ENCODE data around the gene MMP23B.
"Not testable (repeated sequence)": the region's sequence is repeated elsewhere in the genome, so short reads cannot be mapped to it uniquely, and the experiment has no call there.

MMP23B gene

DNA sequence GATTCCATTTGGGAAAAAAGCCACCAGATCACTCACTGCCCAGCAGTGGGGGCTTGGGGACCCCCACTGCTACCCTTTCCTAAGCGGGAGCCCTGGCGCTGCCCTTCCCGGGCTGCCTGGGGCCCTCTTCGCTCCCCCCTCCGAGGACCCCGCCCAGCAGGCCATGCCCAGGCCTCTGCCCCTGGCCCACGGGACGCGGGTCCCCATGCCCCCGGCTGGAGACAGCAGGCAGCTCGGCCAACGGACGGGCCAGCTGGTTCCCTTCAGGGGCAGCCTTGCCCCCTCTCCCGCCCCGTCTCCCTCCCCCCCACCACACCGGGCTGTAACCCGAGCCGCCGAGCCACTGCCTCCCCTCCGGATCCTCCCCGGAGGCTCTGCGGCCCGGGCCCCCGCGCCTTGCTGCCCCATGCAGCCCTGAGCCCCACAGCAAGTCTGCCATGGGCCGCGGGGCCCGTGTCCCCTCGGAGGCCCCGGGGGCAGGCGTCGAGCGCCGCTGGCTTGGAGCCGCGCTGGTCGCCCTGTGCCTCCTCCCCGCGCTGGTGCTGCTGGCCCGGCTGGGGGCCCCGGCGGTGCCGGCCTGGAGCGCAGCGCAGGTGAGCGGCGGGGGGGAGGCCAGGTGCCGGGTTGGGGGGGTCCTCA is at the start of gene MMP23B:
TSS of gene MMP23B (plus strand) at position 392 of the 639 bp plus-strand sequence. CDS start at position 438, 46 bp downstream.
- no peak for DNase-seq (ENCODE audit: low read depth, low spot score)

DNA sequence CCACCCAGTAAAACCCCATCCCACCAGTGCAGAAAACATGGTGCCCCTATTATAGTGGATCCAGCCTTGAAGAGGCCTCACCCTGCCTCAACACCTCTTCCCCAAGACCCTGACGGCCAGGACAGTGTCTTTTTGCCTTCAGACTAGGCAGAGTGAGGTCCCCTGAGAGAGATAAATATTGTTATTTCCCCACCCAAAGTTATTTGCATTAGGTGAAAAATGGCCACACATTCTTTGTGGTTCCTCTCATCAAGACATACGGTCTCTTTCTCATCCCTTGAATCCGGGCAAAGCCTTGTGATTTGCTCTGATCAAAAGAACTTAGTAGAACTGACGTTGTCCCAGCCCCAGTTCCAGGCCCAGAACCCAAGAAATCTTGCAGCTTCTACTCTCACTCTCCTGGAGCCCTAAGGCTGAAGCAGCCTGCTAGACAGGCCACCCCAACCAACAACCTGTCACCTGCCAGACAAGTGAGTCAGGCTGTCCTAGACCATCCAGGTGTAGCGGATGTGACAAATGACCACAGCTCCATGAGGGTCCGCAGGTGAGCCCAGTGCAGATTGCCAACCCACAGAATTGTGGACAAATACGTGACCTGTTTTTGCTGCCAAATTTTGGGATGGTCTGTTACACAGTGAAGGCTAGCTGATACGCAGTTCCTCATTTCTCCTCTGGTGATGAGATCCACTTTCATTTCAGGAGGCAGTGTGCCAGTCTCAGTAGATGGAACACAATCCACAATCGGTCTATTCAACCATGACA is 49.2 kb upstream of the MMP23B start:
- no peak for DNase-seq (ENCODE audit: low read depth, low spot score)

DNA sequence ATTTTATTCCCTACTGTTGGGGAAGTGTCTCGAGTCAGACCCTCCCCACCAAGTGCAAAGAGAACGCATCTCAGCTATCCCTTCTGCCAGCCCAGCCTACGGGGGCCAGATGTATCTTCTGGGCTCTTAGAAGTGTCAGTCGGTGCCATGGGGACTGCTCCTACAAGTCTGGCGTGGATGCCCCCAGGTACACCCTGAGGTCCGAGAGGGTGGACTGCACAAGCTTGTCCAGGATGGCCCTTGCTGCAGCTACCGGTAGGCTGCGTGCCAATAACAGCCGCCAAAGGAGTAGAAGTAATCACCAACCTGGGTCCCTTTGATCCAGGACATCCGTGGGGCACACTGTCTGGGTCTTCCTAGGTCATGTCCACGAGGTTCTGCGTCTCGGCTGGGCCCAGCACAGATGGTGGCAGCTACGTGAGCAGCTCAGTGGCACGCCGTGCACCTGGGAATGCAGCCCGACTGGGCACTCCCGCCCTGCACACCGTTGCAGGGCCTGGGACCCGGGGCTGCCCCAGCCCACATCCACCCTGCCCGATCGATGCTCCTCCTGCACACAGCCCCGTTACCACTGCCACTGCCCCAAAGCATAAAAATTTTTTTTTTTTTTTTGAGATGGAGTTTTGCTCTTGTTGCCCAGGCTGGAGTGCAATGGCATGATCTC is 48.5 kb upstream of the MMP23B start:
- DNase-seq (ENCODE audit: low read depth, low spot score) = no peak

DNA sequence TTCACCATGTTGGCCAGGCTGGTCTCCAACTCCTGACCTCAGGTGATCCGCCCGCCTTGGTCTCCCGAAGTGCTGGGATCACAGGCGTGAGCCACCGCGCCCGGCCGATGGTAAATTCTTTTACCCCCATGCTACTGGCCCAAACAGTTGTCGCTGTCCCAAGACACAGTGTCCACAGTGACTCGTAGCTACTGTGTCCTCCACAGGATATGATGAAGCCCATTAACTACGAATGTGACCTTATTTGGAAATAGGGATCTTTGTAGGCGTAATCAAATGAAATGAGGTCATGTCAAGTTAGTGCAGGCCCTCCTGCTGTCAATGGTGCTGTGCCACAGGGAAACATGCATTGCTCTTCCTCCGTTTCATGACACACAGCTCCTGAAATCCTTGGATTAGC is 40.5 kb upstream of the MMP23B start:
- no peak for DNase-seq (ENCODE audit: low read depth, low spot score)

DNA sequence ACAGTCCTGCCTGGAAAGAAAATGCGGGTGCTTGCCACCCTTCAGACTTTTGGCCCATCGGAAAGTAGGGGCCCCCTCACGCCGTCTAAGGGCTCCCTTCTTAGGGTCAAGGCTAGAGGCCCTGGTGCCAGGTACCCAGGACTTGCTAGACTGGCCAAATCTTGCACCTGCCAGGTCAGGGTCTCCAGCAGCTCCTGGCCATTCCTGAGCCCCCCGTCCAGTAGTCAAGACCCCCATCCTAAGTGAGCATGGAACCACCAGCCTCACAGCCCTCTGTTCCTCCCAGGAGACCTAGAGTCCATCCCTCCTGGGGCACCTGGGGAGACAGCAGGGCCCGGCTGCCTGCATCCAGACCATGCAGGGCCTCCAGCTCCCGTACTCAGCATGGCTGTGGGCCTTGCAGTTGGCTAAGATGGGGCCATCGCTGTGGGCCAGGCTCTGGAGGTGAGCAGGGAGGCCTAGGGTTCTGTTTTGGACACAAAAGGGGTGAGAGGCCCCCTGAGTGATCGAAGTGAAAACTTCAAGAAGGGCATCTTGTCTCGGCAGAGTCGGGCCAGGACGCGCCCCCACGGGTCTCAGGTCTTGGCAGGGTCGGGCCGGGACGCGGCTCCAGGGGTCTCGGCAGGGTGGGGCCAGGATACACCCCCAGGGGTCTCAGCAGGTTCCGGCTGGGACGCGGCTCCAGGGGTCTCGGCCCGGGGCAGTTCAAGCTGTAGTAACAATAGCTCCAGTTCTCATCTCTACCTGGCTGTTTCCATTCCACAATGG is 38.0 kb upstream of the MMP23B start:
- no peak for DNase-seq (ENCODE audit: low read depth, low spot score)

DNA sequence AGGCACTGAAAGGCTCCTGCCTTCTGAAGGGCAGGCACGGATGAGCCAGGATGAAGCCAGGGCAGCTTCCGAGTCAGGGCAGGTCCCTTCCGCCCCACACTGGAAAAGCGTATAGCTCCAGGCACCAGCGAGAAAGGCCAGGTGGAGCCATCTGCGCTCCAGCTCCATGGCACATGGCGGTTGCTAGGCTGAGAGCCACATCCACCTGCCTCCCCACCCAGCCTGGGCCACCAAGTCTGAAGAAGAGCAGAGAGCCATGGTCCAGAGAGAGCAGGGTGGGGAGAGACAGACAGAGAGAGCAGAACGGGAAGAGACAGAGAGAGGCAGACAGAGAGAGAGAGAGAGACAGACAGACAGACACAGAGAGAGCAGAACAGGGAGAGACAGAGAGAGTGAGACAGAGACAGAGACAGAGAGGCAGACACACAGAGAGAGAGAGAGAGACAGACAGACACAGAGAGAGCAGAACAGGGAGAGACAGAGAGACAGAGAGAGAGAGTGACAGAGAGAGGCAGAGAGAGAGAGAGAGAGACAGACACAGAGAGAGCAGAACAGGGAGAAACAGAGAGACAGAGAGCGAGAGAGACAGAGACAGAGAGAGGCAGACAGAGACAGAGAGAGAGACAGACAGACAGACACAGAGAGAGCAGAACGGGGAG is 37.2 kb upstream of the MMP23B start:
- DNase-seq (ENCODE audit: low read depth, low spot score) = no peak

DNA sequence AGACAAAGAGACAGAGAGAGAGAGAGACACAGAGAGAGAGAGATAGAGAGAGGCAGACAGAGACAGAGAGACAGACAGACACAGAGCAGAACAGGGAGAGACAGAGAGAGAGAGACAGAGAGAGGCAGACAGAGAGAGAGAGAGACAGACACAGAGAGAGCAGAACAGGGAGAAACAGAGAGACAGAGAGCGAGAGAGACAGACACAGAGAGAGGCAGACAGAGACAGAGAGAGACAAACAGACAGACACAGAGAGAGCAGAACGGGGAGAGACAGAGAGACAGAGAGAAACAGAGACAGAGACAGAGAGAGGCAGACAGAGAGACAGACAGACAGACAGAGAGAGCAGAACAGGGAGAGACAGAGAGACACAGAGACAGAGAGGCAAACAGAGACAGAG is 36.6 kb upstream of the MMP23B start:
- DNase-seq (ENCODE audit: low read depth, low spot score) = not testable (repeated sequence)

DNA sequence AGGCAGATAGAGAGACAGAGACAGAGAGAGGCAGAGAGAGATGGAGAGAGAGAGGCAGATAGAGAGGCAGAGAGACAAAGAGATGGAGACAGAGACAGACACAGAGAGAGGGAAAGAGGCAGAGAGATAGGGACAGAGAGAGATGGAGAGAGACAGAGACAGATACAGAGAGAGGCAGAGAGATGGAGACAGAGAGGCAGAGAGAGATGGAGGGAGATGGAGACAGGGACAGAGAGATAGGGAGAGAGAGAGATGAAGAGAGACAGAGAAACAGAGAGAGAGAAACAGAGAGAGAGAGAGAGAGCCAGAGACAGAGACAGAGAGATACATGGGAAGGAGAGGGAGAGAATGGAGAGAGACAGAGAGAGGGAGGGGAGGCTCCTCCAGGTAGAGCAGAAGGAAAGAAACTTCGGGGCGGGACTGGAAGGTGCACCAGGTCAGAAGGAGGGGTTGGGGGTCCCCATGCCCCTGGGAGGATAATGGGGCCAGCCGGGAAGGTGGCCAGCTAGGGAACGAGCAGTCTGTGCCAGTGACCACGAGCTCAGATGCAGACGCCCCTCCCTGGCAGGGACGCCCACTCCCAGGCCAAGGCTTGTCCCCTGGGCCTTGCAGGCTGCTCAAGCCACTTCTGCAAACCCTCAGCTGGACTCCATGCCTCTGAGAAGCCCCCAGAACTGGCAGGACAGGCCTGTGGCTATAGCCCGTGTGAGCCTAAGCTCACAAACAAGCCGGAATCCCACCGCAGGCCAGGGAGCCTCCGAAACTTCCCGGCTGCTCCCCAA is 35.3 kb upstream of the MMP23B start:
- no peak for DNase-seq (ENCODE audit: low read depth, low spot score)

DNA sequence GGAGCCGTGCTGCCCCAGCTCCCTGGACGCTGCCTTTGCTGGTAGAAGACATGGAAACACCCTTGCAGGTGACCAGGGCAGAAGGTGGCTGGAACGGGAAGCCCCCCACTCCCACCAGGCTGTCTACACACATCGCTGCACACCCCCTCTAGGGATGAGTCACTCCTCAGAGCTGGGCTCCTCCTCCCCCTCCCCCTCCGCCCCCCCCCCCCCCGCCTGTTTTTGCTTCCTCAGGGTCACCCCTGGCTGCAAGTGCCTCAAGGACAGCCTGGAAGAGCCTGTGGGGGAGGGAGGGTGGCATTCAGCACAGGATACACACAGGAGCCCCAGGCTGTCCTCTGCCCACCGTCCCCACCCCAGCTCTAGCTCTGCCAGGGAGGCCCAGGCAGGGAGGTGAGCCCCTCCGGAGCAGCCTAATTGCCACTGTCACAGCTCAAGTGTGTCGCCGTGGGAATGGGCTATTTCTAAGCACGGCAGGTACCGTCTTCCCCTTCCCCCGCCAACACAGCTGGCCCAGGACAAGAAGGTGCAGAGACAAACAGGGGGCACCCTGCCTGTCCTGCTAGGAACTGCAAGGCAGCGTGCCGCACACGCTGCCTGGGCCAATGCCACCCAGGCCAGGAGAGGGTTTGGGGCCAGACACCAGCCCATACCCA is 34.6 kb upstream of the MMP23B start:
- no peak for DNase-seq (ENCODE audit: low read depth, low spot score)

DNA sequence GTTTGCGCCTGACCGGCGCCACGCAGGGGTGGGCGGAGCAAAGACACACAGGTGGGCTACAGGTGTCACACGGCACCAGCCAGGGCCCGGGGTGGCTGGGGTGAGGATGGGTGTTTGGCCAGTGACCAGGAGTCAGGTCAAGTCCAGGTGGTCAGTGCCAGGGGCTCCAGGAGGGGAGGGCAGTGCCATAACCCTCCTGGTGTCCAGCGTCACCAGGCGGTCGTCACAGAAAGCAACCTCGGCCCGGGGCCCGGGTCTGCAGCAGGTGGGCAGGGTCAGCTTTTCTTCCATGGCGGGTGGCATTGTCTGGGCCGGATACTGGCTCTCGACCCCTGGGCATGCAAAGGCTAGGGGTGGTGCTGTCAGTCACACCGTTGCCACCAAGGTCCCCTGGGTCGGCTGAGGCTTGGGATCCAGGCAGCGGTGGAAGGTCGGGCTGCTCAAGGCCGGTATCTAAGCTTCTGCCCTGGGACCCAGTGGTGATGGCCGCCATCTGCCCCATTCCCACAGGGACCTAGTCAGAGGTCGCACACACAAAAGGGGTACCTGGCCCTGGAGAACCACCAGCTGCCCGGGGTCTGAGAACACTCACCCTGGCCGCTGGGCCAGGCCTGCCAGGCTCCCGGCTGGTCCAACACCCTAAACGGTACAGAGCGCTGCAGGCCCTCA is 33.8 kb upstream of the MMP23B start:
- no peak for DNase-seq (ENCODE audit: low read depth, low spot score)

DNA sequence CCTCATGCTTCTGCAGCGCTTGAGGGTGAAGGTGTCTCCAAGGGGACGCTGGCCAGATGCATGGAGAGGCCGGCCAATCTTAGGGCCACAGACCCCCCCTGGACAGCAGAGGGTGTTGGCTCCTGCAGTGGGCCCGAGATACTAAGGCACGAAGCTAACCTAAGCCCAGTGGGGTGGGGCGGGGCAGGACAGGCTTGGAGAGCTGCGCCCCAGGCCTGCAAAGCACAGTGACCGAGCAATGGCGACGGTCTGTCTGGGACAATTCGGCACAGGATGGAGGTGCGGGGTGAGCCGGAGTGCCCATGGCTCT is 33.3 kb upstream of the MMP23B start:
- no peak for DNase-seq (ENCODE audit: low read depth, low spot score)

DNA sequence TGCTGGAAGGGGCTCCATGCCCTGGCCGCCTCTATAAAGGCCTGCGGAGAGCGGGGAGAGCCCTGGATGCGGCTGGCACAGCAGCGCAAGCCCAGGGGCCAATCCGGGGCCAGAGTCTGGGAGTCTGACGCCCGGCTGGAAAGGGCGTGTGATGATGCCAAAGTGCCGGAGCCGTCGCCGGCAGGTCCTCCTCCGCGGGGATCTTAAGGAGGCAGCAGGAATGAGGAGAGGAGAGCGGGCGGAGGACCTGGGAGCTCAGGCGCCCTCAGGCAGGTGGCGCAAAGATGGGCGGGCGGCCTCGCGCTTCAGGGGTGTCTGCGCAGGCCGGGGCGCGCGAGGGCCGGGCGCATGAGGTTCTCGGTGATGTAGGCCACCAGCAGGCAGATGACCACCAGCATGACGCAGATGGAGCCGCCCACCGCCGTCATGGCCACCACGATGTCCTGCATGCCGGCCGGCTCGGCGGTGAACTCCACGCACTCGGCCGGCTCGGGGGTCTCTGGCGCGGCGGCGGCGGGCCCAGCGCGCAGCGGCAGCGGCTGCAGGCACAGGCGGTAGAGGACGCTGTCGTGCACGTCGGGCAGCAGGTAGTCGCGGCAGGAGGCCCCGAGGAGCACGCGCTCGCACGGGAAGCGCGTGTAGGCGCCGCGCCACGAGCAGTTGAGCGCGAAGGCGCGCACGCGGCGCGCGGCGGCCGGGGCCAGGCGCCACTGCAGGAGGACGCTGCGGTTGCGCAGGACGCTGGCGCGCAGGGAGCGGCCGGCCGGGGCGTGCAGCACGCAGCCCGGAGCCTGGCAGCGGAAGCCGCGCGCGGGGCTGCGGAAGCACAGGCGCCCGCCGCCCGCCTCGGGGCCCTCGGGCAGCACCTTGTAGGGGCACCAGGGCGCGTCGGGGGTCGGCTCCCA is 32.7 kb upstream of the MMP23B start:
- no peak for DNase-seq (ENCODE audit: low read depth, low spot score)

DNA sequence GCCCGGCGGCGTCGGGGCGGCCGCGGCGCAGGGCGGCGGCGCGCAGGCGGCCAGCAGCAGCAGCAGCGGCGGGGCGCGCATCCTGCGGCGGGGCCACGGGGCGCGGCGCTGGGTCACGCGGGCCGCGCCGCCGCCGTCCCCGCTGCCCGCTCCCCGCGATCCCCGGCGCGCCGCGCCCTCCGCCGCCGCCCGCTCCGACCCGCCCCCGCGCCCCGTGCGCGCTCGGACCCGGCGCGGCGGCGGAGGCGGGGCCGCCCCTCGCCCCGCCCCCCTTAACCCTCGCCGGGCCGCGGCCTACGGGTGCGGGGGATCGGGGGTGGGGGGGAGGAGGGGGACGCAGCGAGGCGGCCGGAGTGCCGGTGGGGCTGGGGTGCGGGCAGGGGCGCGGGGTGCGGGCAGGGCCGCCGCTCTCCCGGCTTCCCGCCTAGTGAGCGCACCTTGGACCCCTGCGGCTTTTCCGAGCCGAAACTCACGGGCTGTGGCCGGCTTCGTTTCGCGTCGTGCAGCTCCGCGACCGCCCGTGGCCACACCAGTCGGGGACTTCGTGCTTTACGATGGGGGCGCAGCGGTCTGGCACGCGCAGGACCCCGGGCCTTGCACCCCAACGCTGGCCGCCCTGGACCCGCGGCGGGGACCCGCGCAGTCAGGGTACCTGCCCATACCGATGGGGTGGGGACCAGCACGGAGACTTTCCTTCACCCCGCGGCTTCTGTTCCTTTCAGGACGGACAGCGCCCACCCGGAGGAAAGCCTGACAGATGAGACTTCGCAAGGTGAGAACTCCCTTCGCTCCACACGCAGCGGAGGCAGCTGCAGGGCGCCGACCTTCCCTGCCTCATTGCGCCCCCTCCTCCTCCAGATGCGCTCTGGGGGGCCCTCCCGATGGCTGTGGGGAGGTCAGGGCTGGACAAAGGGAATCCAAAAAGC is 31.8 kb upstream of the MMP23B start, which contains the start of gene FNDC10:
TSS of gene FNDC10 (minus strand) at position 201 of the 926 bp plus-strand sequence. CDS start at position 81, 120 bp downstream.
- no peak for DNase-seq (ENCODE audit: low read depth, low spot score)

DNA sequence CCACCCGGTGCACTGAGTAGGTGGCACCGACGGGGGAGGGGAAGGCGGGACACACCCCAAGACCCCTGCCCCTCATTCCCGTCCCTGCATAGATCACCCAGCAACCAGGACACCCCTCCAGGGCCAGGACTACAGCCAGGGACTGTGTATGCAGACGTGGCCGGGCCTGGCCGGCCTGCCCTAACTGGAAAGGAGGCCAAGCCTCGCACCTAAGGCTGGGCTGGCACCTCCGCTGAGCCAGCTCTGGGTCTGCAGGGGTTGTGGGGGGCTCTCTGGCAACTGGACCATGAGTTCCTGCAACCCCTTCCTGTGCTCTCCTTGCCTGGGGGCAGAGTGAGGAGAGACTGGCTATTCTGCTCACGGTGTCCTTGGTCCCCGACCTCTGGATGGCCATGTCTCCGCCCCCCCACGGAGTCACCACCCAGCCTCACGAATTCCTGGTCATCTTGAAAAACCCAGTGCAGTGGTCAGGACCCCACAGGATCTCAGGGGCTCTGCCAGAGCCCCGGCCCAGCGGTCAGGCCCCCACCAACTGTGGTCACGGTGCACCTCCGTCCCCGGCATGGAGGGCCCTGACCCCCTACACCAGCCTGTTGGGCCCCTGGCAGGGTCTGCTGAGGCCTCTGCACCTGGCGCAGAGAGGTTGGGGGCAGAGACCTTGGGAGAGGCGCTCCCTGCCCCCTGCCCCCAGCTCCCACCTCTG is 31.0 kb upstream of the MMP23B start:
- no peak for DNase-seq (ENCODE audit: low read depth, low spot score)

DNA sequence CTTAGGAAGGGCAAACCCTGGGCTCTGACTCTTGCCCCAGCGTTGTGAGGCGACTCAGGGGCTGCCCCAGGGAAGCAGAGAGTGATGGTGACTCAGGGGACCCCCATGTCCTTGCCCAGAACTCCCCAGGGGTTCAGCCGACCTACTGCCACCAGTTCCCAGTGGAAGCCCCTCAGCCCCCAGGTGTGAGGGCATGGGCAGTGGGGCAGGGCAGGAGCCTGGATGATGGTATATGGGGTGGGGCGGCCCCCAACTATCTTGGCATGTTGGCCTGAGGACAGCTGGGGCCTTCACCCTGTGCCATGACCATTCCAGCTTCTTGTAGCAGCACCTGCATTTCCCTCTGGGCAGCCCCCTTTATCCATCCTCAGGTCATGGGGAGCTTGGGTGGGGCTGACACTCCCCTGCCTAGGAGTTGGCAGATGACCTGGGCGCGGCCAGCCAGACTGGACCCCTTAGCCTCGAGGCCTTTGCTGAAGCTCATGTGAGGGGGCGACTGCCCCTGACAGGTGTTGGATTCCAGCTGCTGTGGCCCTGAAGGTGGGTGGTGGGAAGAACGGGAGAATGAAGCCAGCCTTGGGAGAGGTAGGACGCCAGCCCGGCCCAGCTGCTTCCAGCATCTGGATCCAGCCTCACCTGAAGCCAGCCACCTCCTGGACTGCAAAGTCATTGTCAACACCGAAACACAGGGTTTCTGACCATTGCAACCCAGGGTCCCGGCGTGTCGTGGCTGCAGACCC is 30.2 kb upstream of the MMP23B start:
- DNase-seq (ENCODE audit: low read depth, low spot score) = no peak

DNA sequence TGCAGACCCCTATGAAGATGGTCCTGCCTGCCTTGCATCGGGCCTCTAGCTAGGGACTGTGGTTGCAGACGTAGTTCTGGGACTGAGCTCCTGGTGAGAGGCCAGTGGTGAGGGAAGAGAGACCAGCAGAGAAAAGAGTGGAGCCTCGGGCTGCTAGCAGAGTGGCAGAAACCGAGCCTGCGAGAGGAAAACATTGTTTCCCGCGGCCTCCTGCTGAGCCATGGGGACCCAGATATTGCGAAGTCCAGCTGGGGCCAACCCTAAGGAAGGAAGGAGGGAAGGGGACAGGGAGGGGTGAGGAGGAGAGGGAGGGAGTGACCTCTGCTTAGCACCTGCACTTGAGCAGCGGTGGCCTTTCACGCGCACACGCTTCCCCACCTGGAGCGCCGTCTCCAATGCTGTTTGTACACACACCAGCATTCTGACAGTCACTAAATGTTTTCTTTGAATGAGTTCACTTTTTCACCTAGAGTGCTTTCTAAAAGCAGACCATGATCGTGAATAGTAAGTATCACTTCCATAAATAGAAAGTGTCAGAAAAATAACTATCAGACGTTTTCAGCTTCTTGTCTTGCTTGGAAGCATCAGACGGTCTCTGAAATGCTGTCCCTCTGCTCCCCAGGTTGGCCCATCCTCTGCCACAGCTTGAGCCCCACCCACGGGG is 29.5 kb upstream of the MMP23B start:
- no peak for DNase-seq (ENCODE audit: low read depth, low spot score)

Data from activated naive CD8-positive, alpha-beta T cell treated with anti-CD3 and anti-CD28 coated beads, Interleukin-2, amount 50 U/mL, for 16 hours (primary cell).